Measurements from ENCODE around the gene DMGDH.

The DMGDH gene

GRCh38 chr5:79011869-79012268 is 57.6 kb downstream of the DMGDH start:
- no peak overlapping the region for H3K27ac ChIP-seq
- TF ChIP-seq CTCF (conservative IDR thresholded peaks at IDR 0.05), result no peak

GRCh38 chr5:79011219-79011836 is 58.1 kb downstream of the DMGDH start:
- H3K27ac ChIP-seq, result no peak overlapping the region
- 0 out of 2 replicates have a peak, but pooled peaks have one; percentile 5 for TF ChIP-seq CTCF (conservative IDR thresholded peaks at IDR 0.05)

- no peak overlapping the region for H3K27ac ChIP-seq
- no peak for TF ChIP-seq CTCF (conservative IDR thresholded peaks at IDR 0.05)
Measured at GRCh38 chr5:79008362-79008761, 61.1 kb downstream of the DMGDH start.

- no peak for TF ChIP-seq CTCF (conservative IDR thresholded peaks at IDR 0.05)
- H3K27ac ChIP-seq, result no peak overlapping the region
Measured at GRCh38 chr5:79007872-79008271, 61.6 kb downstream of the DMGDH start.

GRCh38 chr5:79005936-79006631 is 63.4 kb downstream of the DMGDH start:
- H3K27ac ChIP-seq, result no peak overlapping the region
- no peak for TF ChIP-seq CTCF (conservative IDR thresholded peaks at IDR 0.05)

GRCh38 chr5:79005151-79005550 is 64.3 kb downstream of the DMGDH start:
- no peak for TF ChIP-seq CTCF (conservative IDR thresholded peaks at IDR 0.05)
- no peak overlapping the region for H3K27ac ChIP-seq

- TF ChIP-seq CTCF (conservative IDR thresholded peaks at IDR 0.05), result no peak
- H3K27ac ChIP-seq, result no peak overlapping the region
Measured at GRCh38 chr5:79002374-79002773, 67.1 kb downstream of the DMGDH start.
